Measurements from ENCODE around the gene SEC61B. TPM values are rescaled to one million over a fixed set of nuclear protein-coding genes. Genes with fewer than 3 reads are reported as not detected.
"Not testable (repeated sequence)": the region's sequence is repeated elsewhere in the genome, so short reads cannot be mapped to it uniquely, and the experiment has no call there.

The SEC61B gene
- total RNA-seq, 2 donors from 2014 or later: 96.2 to 121 TPM

DNA sequence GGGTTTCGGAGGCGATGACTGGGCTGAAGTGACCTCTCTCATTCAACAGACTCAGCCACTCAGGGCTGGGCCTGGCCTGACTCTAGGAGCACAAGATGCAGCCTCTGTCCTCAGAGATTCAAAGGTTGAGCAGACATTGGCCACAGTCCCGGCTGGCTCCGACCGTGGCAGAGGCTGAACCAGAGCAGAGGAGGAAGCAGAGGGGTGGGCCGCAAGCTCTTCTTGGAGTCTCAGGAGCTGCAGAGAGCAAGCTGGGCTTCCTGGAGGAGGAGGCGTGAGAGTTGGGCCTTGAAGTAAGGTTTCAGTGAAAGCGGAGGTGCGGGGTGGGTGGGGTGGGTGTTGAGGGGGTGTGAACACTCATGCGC, 38.0 kb upstream of the SEC61B start:
- Mint-ChIP-seq H3K9me3 (no peaks in the 10 kb centered on the region), H3K27me3 (ENCODE audit: low read depth) (peaks cover 11% of the 10 kb centered on the region), H3K36me3 (ENCODE audit: insufficient read depth in 2 of 2) (peaks cover 0 to 2% of the 10 kb centered on the region in 2 donors), H3K27ac (no peak overlapping the region), H3K4me3 (no peak overlapping the region), H3K4me1 (ENCODE audit: low read depth) (peaks cover 69% of the 10 kb centered on the region)
- DNase-seq (no peak), ATAC-seq (replicated peaks in 1 of 2) (no peak)

DNA sequence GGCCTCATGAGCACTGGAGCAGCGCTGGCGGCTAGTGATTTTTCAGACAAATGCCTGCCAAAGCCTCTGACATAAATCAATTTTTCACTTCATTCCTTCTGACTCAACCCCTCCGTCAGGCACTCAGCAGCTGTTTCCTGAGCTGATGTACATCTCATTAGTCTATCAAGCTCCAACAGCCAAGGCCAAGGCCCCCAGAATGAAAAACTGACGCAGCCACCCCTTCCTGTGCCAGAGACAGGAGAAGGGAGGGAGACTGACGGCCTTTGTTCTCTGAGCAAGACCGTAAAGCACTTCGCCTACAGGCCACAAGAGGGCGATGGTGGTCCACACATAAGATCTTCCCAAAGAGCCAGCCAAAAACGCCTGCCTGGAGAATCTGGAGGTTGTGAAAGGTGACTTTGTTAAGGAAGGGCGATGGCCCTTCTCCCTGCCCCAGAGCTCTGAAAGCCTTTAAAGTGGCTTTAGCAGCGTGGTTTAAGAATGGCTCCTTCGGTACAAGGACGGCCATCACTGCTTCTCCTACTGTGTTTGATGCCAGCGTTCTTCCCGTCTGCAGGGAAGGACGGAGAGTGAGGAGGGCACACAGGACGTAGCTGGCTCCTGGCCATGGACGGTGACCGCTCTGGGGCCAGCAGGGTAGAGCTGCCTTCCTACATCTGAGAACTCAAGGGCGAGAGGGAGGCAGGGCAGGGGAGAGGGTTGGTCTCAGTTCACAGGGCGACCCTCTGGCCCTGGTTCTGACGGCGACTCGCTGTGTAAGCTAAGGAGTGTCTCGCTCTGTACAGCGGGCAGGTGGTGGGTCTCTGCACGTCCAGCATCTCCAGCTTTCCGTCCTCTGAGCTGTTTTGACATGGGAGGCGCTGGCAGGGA, 37.4 kb upstream of the SEC61B start:
- peak; percentile 82 to 83 for ATAC-seq (replicated peaks in 1 of 2)
- H3K27ac Mint-ChIP-seq: no peak overlapping the region
- H3K4me1 Mint-ChIP-seq (ENCODE audit: low read depth): peaks cover 63% of the 10 kb centered on the region
- no peaks in the 10 kb centered on the region for H3K9me3 Mint-ChIP-seq
- H3K27me3 Mint-ChIP-seq (ENCODE audit: low read depth): peaks cover 11% of the 10 kb centered on the region
- H3K4me3 Mint-ChIP-seq: peak overlapping the region; percentile 40 to 58
- H3K36me3 Mint-ChIP-seq (ENCODE audit: insufficient read depth in 2 of 2): peaks cover 0 to 2% of the 10 kb centered on the region in 2 donors
- DNase-seq: peak; percentile 80

DNA sequence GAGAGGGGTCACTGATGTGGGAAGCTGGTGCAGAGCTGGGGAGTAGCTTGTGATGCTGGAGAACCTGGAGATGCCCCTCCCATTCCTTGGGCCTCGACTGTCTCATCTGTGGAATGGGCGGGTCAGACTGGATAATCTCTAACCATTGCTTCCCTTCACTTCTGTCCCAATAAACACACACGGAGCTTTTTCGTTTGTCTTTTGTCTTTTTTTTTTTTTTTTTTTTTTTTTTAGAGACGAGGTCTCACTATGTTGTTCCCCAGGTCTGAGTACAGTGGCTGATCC, 36.8 kb upstream of the SEC61B start:
- no peak for ATAC-seq (replicated peaks in 1 of 2)
- no peak overlapping the region for H3K4me3 Mint-ChIP-seq
- no peaks in the 10 kb centered on the region for H3K9me3 Mint-ChIP-seq
- H3K27ac Mint-ChIP-seq: no peak overlapping the region
- peaks cover 11% of the 10 kb centered on the region for H3K27me3 Mint-ChIP-seq (ENCODE audit: low read depth)
- no peak for DNase-seq
- peaks cover 0 to 2% of the 10 kb centered on the region in 2 donors for H3K36me3 Mint-ChIP-seq (ENCODE audit: insufficient read depth in 2 of 2)
- H3K4me1 Mint-ChIP-seq (ENCODE audit: low read depth): peaks cover 57% of the 10 kb centered on the region

DNA sequence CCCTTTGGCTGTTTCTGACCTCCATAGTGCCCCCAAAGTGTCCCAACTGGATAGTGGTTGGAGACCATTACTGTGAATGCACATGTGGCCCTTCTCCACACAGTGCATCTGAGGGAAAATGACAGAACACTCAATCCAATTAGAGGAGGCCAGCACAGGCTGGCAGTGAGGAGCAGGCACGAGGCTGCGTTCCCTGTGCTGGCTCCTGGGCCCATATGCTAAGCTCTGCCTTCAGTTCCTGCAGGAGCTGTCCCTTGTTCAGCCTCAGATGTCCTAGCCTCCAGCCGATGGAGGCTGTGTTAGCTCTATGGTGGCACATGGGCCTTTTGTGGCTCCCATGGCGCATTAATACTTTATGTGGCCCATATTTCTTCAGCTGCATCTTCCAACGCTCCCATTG, 36.1 kb upstream of the SEC61B start:
- H3K27ac Mint-ChIP-seq: no peak overlapping the region
- no peak for ATAC-seq (replicated peaks in 1 of 2)

DNA sequence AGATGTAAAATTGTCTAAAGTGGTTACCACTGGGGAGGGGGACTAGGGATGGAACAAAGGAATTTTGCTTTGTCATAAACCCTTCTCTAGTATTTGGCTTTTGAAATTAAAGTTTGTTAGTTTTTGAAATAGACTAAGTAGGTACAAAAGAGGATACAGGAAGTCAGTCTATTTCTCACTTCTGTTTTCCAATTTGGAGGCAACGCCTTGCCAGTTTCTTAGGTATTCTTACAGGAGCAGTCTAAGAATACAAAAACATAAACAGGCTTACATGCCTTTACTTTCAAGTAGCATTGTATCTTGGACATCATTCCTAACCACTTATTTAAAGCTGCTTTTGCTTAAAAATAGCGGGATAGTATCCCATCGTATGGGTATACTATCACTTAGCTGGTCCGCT, 34.8 kb upstream of the SEC61B start:
- Mint-ChIP-seq H3K27me3 (ENCODE audit: low read depth) (peaks cover 15% of the 10 kb centered on the region), H3K9me3 (no peaks in the 10 kb centered on the region), H3K4me3 (no peak overlapping the region), H3K36me3 (ENCODE audit: insufficient read depth in 2 of 2) (peaks cover 0 to 2% of the 10 kb centered on the region in 2 donors), H3K27ac (no peak overlapping the region), H3K4me1 (ENCODE audit: low read depth) (peaks cover 37% of the 10 kb centered on the region)
- ATAC-seq (replicated peaks in 1 of 2) (no peak), DNase-seq (no peak)

More for the DNA sequence above, 36.1 kb upstream of the SEC61B start:
- no peak overlapping the region for H3K4me3 Mint-ChIP-seq
- peaks cover 11% of the 10 kb centered on the region for H3K27me3 Mint-ChIP-seq (ENCODE audit: low read depth)
- no peaks in the 10 kb centered on the region for H3K9me3 Mint-ChIP-seq
- peaks cover 51% of the 10 kb centered on the region for H3K4me1 Mint-ChIP-seq (ENCODE audit: low read depth)
- H3K36me3 Mint-ChIP-seq (ENCODE audit: insufficient read depth in 2 of 2): peaks cover 0 to 2% of the 10 kb centered on the region in 2 donors
- no peak for DNase-seq

DNA sequence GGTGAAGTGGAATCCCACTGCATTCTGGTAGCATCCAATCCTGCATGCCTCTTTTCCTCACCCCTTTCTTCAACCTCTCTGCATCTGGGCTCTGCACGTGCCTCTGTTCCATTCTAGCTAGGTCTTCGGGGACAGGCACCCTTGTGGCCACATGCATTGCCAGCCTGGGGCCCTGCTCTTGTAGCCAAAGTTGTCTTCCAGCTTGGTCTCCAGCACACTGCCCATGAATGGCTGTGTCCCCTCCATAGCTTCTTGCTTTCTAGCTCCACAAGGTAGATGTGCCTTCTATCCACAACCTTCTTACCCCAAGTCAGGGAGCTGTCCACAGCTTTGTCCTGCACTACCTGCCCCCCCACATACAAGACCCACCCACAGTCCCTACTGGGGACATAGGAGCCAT, 32.9 kb upstream of the SEC61B start:
- Mint-ChIP-seq H3K27ac (no peak overlapping the region), H3K4me3 (no peak overlapping the region), H3K9me3 (no peaks in the 10 kb centered on the region), H3K4me1 (ENCODE audit: low read depth) (peaks cover 29% of the 10 kb centered on the region), H3K27me3 (ENCODE audit: low read depth) (peaks cover 17% of the 10 kb centered on the region), H3K36me3 (ENCODE audit: insufficient read depth in 2 of 2) (peaks cover 0 to 2% of the 10 kb centered on the region in 2 donors)
- ATAC-seq (replicated peaks in 1 of 2) (no peak), DNase-seq (no peak)

DNA sequence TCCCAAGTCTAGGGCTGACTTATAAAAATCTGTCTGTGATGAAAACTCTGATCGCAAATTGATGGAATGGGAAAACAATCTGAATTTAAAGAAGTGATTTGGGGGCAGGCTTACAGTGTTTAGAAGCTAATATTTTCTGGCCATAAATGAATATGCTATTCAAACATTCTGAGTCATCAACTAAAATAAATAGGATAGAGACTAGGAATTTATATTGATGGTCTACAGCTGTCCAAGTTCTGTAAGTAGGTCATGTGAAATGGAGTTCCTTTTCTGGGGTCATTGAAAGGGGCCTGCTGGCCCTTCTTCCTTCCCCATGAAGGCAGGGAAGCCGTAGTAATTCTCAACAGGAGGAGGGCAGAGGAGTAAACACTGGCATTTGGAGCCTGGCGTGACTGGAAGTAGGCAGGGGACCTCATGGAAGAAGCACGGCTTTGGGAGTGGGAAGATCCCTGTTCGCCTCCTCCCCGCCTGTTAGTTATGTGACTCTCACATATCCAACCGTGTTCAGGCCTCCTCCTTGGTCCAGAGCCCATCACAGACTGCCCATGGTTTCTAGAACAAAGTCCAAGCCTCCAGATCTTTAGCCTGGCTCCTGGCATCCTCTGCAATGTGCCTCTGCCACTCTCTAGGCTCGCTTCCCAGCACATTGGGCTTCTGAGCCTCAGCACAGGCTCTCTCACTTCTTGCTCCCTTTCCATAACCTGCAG, 32.0 kb upstream of the SEC61B start:
- Mint-ChIP-seq H3K4me3 (no peak overlapping the region), H3K36me3 (ENCODE audit: insufficient read depth in 2 of 2) (no peaks in the 10 kb centered on the region), H3K27ac (no peak overlapping the region), H3K27me3 (ENCODE audit: low read depth) (peaks cover 17% of the 10 kb centered on the region), H3K9me3 (no peaks in the 10 kb centered on the region), H3K4me1 (ENCODE audit: low read depth) (peaks cover 20% of the 10 kb centered on the region)
- ATAC-seq (replicated peaks in 1 of 2) (no peak), DNase-seq (no peak)

DNA sequence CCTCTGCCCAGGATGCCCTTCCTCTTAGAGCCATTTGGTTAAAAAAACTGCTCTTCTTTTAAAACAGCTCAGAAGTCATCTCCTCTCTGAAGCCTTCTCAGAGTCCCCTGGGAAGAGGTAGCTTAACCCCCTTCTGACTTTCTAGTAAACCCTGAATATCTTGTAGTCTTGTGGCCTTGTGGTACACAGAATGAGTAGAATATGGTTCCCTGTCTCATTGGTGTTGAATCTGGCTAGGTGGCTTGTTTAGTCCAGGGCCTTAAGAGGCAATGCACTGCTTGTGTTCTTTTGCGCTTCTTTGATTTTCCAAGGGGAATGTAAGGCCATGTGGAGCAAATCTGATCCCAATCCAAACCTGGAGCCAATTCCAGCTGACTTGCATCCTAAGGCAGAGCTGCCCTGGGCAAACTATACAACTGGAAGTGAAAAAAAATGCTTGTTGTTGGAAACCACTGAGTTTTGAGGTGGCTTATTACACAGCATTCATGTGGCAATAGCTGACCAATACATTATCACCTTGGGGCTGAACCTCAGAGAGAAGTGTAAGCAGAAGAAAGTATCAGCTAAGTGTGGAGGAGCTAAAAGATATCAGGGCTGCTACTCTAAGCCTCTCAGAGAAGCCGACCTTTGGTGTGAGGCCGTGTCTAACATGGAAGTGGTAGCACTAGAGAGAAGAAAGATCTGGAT, 31.3 kb upstream of the SEC61B start:
- Mint-ChIP-seq H3K36me3 (ENCODE audit: insufficient read depth in 2 of 2) (no peaks in the 10 kb centered on the region), H3K4me1 (ENCODE audit: low read depth) (peaks cover 14% of the 10 kb centered on the region), H3K4me3 (no peak overlapping the region), H3K9me3 (no peaks in the 10 kb centered on the region), H3K27me3 (ENCODE audit: low read depth) (peaks cover 17% of the 10 kb centered on the region), H3K27ac (no peak overlapping the region)
- DNase-seq: no peak
- ATAC-seq (replicated peaks in 1 of 2): no peak

DNA sequence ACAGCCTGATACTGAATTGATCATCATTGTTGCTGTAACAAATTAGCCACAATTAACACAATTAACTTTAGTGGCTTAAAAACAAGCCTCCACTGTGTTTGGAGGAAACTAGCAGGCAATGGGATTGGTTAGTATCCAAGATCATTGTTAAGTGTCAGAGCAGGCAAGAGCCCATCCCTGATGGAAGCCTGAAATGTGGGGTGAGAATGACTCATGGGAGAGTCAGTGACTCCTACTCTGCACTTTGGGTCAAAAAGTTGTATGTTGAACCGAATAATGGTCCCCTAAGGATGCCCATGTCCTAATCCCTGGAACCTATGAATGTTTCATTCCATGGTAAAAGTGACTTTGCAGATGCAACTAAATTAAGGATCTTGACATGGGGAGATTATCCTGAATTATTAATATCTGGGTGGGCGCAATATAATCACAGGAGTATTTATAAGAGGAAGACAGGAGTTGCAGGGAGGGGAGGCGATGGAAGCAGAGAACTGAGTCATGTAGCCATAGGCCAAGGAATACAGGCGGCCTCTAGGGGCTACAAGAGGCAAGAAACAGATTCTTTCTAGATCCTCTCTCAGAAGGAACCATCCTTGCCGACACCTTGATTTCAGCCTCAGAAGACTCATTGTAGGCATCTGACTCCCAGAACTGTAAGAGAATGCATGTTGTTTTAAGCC, 29.2 kb upstream of the SEC61B start:
- DNase-seq (no peak), ATAC-seq (replicated peaks in 1 of 2) (peak in 1 of 2 donors; percentile 37)
- H3K4me1 Mint-ChIP-seq (ENCODE audit: low read depth): peaks cover 16% of the 10 kb centered on the region
- no peak overlapping the region for H3K4me3 Mint-ChIP-seq
- peaks cover 15% of the 10 kb centered on the region for H3K27me3 Mint-ChIP-seq (ENCODE audit: low read depth)
- no peak overlapping the region for H3K27ac Mint-ChIP-seq
- H3K36me3 Mint-ChIP-seq (ENCODE audit: insufficient read depth in 2 of 2): no peaks in the 10 kb centered on the region
- H3K9me3 Mint-ChIP-seq: peaks cover 0 to 2% of the 10 kb centered on the region in 2 donors

DNA sequence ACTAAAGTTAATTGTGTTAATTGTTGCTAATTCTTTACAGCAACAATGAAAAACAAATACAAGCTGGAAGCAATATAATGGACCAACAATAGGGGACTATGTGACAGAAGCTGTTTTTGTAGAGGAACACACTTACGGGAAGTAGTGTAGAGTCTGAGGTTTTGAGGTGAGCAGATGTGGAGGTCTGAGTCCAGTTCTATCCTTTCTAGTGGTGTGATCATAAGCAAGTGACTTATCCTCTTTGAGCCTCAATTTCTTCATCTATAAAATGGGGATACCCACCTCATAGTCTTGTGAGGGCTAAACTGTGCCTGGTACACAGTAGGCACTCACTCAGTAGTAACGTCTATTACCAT, 28.6 kb upstream of the SEC61B start:
- DNase-seq: no peak
- peaks cover 0 to 2% of the 10 kb centered on the region in 2 donors for H3K9me3 Mint-ChIP-seq
- H3K4me3 Mint-ChIP-seq: no peak overlapping the region
- peaks cover 10% of the 10 kb centered on the region for H3K27me3 Mint-ChIP-seq (ENCODE audit: low read depth)
- peak; percentile 28 to 37 for ATAC-seq (replicated peaks in 1 of 2)
- no peaks in the 10 kb centered on the region for H3K36me3 Mint-ChIP-seq (ENCODE audit: insufficient read depth in 2 of 2)
- peaks cover 16% of the 10 kb centered on the region for H3K4me1 Mint-ChIP-seq (ENCODE audit: low read depth)
- H3K27ac Mint-ChIP-seq: no peak overlapping the region

DNA sequence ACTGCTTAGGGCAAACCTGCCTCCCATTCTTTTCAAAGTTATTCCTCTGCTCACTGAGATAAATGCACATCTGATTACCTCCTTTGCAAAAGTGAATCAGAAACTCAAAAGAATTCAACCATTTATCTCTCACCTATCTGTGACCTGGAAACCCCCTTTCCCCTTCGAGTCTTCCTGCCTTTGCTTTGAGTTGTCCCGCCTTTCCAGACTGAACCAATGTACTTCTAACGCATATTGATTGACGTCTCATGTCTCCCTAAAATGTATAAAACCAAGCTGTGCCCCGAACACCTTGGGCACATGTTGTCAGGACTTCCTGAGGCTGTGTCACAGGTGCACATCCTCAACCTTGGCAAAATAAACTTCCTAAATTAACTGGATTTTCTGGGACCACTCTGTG, 25.6 kb upstream of the SEC61B start:
- not testable (repeated sequence) for H3K27ac Mint-ChIP-seq; H3K36me3 Mint-ChIP-seq (ENCODE audit: insufficient read depth in 2 of 2); H3K9me3 Mint-ChIP-seq; H3K4me3 Mint-ChIP-seq; DNase-seq; ATAC-seq (replicated peaks in 1 of 2); H3K27me3 Mint-ChIP-seq (ENCODE audit: low read depth)
- H3K4me1 Mint-ChIP-seq (ENCODE audit: low read depth): peaks cover 16% of the 10 kb centered on the region

DNA sequence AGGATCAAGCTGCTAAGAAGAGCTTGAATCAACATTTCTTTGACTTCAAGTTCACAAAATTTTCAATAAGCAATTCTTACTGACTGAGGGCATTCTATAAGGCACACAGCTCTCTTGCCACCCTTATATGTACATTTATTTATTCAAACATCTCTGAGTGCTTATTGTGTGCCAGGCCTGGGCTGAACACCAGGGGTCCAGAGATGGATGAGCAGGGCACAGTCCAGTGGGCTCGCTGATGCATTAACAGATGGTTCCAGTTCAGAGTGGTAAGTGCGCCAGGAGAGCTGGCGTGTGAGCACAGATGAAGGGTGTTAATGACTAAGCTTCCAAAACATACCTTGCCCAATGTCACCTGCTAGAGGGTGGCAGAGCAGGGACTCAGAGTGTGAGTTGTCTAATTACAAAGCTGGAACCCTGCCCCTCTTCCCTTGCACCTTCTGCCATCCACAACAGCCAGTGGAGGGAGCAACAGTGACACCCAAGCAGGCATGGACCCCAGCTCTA, 24.9 kb upstream of the SEC61B start:
- Mint-ChIP-seq H3K4me1 (ENCODE audit: low read depth) (peaks cover 16% of the 10 kb centered on the region), H3K36me3 (ENCODE audit: insufficient read depth in 2 of 2) (no peaks in the 10 kb centered on the region), H3K27me3 (ENCODE audit: low read depth) (peaks cover 3% of the 10 kb centered on the region), H3K9me3 (peaks cover 0 to 2% of the 10 kb centered on the region in 2 donors), H3K27ac (no peak overlapping the region), H3K4me3 (no peak overlapping the region)
- ATAC-seq (replicated peaks in 1 of 2): no peak
- no peak for DNase-seq

DNA sequence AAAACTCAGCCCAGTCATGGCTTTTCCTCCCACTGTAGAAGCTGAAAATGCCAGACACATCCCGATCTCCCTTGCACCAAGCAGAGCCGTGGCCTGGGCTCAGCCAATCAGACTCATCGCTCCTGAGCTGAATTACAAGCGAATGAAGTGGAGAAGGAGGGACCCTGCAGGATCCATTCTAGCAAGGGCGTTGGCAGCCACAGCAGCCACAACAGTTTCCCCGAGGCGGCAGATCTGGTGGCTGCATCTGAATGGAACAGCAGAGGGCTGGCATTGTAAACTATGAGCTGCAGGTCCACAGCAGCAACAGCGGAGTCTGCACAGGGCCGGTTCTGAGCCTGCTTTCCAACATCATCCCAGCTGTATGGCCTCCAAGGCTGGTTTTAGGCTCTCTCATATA, 24.1 kb upstream of the SEC61B start:
- no peak for ATAC-seq (replicated peaks in 1 of 2)
- H3K27ac Mint-ChIP-seq: no peak overlapping the region
- no peaks in the 10 kb centered on the region for H3K27me3 Mint-ChIP-seq (ENCODE audit: low read depth)
- no peak overlapping the region for H3K4me3 Mint-ChIP-seq
- peaks cover 13% of the 10 kb centered on the region for H3K4me1 Mint-ChIP-seq (ENCODE audit: low read depth)
- no peaks in the 10 kb centered on the region for H3K36me3 Mint-ChIP-seq (ENCODE audit: insufficient read depth in 2 of 2)
- DNase-seq: no peak
- H3K9me3 Mint-ChIP-seq: peaks cover 0 to 2% of the 10 kb centered on the region in 2 donors
